Glomerular visceral epithelial cell (primary cell): ENCODE results near the gene TRMT44.

Experiments used
- DNase-seq: peaks from one replicate; pipeline ENCODE4 v3.0.0-alpha.2; 2016; ENCODE audit errors: extremely low spot score

Gene TRMT44, protein sequence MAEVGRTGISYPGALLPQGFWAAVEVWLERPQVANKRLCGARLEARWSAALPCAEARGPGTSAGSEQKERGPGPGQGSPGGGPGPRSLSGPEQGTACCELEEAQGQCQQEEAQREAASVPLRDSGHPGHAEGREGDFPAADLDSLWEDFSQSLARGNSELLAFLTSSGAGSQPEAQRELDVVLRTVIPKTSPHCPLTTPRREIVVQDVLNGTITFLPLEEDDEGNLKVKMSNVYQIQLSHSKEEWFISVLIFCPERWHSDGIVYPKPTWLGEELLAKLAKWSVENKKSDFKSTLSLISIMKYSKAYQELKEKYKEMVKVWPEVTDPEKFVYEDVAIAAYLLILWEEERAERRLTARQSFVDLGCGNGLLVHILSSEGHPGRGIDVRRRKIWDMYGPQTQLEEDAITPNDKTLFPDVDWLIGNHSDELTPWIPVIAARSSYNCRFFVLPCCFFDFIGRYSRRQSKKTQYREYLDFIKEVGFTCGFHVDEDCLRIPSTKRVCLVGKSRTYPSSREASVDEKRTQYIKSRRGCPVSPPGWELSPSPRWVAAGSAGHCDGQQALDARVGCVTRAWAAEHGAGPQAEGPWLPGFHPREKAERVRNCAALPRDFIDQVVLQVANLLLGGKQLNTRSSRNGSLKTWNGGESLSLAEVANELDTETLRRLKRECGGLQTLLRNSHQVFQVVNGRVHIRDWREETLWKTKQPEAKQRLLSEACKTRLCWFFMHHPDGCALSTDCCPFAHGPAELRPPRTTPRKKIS

DNA sequence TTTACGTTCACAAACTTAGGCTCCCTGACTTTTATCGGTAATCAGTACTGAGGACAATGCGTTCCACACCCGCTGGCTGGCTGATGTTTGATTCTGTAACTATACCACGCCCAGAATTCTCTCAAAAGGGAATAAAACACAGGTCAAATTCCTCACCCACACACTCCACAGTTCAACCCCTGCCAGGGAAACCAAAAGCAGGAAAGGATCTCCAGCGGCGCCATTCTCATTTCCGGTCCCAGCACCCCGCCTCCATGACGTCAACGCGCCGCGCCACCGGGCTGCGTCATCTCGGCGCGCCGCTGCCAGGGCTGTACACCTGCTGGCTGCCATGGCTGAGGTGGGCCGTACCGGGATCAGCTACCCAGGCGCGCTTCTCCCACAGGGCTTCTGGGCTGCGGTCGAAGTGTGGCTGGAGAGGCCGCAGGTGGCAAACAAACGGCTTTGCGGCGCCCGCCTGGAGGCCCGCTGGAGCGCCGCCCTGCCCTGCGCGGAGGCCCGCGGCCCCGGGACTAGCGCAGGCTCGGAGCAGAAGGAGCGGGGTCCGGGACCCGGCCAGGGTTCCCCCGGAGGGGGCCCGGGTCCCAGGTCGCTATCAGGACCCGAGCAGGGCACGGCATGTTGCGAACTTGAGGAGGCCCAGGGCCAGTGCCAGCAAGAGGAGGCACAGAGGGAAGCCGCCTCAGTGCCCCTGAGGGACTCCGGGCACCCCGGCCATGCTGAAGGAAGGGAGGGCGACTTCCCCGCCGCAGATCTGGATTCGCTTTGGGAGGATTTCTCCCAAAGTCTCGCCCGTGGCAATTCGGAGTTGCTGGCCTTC is at the start of gene TRMT44, which contains the start of gene ACOX3:
TSS of gene TRMT44 (plus strand) at position 286 of the 820 bp plus-strand sequence. CDS start at position 332, 46 bp downstream.
TSS of gene ACOX3 (minus strand) at position 232 of the 820 bp plus-strand sequence. CDS start 24,202 bp downstream, outside the sequence.
- DNase-seq, result peak; percentile 90

DNA sequence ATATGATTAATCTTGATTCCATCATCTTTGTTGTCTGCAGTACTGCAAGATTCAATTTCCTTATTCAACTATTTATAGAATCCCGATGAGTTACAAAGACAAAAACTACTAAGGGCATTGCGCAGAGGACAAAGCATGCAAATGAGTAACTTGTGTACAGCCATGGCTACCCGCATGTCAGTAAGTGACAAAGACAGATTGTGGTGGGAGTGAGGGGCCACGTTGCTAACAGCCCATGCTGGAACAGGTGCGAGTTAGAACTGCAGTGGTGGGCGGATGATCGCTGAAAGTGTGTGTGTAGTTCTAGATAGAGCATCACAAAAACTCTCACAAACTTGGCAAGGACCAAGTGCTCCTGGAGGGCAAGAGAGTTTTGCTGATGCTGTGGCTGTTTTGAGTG is 49.5 kb upstream of the TRMT44 start:
- no peak for DNase-seq

DNA sequence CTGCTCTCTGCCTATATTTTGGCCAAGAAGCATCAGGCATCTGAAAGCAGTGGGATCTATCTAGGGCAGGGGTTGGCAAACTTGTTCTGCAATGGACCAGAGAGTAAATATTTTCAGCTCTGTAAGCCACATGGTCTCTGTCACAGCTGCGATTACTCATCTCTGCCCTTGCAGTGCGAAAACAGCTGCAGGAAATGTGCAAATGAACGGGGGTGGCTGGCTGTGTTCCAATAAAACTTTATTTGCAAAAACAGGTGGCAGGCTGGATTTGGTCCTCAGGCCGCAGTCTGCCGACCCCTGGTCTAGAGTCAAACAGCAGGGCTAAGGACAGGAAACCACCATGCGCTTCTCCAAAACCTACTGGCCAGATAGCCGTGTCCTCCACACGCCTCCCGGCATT is 48.6 kb upstream of the TRMT44 start:
- peak; percentile 62 for DNase-seq

DNA sequence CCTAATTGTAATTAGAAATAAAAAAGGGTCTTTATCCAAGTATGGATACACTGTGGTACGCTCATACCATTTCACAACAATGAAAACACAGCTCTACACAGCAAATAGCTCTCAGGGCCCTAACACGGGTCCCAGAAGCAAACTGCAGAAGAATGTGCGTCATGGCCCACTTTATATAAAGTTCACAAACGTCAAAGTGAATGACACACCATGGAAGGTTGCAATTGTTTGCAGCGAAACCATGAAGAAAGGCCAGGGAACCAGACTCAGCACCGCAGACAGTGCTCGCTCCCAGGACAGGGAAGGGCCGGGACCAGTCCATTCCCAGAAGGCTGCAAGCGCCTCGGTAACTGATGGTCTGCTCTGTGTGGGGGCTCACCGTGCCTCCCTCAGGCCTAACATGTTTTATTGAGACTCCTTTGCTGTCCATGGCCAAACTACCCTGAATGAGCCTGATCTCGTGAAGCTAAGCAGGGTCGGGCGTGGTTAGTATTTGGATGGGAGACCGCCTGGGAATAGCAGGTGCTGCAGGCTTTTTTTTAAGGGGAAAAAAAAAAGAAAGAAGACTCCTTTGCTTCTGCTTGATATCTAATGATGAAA is 47.9 kb upstream of the TRMT44 start:
- DNase-seq, result no peak

DNA sequence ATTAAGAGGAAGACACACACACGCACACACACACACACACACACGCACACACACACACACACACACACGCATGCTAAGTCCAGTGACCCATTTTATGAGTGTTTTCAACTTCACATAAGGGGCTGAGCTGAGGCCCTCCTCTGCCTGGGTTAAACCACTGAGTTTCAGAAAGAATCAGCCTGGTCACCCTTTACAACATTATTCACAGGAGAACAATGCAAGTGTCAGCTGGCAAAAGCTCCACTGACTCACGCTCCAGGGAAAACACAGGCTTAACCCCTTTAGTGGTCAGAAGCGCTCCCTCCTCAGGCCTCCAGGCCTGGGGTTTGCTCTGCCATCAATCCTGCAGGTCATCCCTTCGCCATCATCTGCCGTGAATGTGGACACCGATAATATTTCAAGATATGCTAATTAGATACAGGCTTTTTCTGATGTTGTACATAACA is 47.0 kb upstream of the TRMT44 start:
- peak; percentile 95 for DNase-seq

DNA sequence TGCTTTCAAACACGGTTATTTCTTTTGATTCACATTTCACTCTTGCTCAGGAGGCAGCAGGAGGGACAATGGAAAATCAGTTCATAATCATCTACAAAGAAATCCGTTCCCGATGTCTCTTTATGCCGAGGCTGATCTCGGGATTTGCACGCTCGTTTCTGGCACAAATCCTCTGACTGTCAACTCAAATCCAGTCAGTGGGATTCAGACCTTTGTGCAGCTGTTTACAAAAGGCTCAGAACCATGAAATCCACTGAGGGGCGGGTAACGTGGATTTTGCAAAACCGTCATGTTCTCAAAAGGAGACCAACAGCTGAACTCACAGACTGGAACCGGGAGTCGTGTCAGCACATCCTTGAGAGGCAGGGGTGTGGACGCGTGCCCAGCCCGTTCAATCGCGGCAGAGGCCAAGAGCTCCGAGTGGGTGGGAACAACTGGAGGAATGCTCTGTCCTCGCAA is 46.5 kb upstream of the TRMT44 start:
- peak; percentile 68 for DNase-seq

DNA sequence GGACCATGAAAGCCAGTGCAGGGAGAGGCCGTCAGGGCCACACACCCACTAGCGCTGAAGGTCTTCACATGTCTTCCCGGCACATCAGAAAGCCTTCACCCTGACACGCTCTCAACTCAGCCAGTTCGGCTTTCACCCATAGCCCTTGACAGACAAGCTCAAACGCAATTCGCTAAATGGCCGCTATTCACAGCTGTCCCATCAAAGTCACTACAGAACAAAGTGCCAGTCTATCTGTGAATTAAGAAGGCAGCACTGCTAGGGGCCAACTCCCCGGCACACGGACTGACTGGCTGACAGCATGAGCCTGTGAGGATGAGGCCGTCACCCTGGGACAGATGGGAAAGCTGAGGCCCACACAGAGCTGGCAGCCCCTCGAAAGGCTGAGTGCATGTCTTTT is 45.8 kb upstream of the TRMT44 start:
- no peak for DNase-seq

DNA sequence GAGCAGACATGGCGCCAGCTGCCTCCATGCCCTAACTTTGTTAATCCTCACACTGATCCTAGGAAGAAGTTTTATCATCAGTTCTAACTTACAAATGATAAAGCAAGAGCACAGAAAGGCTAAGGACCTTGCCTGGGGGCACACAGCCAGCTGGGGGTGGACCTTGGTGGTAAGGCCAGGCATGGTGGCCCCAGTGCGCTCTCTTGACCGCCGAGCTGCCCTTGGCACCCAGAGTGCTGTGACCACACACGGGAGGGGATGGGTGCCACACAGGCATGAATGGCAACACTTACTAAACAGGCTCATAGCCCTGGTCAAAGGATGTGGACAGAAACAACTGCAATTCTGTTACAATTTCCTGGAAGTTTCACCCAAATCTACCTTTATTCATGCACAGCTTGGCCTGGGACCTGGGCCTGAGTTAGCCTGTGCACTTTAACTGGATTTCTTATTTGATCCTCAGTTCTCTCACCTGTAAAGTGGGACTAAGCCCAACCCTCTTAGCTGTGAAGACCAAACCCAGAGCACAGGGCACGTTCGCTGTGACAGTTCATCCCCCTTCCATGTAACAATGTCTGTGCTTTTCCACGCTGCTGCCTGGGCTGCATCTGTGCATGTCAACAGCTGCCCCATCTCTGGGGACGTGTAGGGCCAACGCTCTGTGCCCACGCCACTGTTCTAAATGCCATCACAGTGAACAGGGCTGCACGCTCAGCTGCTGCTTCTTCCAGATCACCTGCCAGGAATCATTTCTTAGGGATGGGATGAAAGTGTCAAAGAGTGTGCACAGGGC is 44.9 kb upstream of the TRMT44 start:
- DNase-seq, result no peak

DNA sequence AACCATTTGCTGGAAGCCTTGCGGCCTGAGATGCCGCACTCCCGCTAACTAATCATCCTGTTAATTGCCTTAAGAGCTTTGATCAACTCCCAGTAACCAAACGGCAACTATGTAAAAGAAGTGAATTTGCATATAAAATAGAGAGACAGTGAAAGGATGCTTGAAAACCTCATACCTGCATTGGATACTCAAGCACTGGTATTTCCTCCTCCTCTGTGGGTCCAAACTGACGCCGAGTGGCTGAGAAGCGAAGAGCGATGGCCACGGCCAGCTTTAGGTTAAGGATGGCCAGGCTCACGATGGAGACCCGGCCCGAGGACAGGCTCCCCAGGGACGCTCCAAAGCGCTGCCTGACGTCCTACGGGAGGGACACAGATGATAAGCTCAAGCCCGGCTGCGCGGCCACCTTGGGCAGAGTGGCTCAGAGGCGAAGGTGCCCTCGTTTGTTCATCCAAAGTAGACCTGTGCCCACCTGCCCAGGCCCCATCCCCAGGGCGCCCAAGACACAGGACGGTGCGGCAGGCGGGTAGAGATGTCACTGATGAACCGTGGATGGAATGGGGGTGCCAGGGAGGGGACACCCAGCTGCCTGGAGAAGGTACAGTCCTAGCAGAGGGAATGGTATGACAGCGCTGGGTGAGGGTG is 43.7 kb upstream of the TRMT44 start:
- no peak for DNase-seq

DNA sequence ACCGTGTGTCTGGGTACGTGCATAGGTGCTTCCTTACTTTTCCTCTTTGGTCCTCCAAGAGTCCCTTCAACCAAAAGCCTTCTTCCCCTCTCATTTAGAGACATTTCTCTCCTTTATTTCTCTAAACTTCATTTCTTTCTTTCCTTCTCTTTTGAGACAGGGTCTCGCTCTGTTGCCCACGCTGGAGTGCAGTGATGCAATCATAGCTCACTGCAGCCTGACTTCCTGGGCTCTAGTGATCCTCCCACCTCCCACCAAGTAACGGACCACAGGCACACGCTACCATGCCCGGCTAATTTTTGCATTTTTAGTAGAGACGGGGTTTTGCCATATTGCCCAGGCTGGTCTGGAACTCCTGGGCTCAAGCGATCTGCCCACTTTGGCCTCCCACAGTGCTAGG is 42.2 kb upstream of the TRMT44 start:
- DNase-seq, result no peak

DNA sequence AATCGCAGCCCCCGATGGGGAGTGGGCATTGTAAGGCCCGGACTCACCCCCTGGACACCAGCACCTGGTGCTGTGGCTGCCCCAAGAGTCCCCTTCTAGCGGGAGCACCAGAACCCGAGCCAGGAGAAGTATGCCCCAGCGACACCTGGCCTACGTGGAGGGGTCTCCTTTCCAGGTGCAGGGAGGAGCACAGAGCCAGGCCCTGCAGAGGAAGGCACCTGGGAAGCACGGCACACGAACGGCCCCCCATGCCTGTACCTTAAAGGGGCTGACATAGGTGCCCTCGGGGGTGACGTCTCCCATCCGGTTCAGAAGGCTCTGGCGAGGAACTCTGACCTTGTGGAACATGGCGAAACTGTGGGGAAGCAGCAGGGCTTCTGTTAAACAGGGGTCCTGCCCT is 41.3 kb upstream of the TRMT44 start:
- no peak for DNase-seq

DNA sequence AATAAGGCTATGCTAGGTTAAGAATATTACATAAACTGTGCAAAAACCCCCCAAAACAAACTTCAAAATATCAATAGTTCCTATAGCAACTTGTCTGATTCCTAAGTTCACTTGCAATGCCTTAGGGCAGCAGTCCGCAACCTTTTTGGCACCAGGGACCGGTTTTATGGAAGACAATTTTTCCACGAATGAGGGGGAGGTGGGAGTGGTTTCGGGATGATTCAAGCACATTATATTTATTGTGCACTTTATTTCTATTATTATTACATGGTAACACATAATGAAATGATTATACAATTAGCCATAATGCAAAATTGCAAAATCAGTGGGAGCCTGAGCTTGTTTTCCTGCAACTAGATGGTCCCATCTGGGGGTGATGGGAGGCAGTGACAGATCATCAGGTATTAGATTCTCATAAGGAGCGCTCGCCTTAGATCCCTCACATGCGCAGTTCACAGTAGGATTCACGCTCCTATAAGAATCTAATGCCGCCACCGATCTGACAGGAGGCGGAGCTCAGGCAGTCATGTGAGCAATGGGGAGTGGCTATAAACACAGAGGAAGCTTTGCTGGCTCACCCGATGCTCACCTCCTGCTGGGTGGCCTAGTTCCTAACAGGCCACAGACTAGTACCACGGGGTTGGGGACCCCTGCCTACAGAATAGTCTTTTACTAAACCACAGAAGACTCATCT is 39.8 kb upstream of the TRMT44 start:
- DNase-seq, result no peak

DNA sequence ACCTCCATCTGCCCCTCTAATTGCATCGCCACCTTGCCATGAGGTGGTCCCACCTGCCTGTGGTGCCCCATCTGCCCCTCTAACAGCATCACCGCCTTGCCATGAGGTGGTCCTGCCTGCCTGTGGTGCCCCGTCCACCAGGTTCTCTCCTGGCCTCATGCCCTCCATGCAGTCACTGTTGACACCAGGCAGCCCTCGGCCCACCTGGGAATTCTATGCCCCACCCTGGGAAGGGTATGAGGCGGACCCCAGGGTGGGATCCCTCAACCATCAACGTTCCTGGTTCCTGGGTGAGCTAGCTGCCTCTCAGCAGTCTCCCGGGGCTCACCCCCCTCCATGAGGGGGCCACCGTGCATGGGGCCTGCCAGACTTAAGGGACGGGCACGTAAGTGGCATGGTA is 38.9 kb upstream of the TRMT44 start:
- DNase-seq, result no peak

DNA sequence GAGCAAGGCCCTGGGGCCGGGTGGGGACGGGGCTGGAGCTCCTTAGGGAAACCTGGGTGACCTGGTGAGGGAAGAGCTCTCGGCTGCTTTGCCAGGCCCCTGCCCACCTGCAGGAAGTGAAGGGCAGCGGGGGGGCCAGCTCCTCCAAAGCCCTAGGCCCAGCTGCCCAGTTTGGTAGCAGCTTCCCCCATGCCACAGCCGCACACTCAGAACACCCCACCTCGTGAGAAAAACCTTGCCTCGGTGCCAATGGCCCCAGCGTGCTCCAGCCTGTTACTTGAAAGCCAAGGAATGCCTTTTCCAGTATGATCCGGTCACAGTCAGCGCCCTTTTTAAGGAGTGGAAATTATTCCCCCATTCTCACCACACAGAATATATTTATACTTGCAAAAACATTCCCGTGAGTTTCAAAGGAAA is 38.4 kb upstream of the TRMT44 start:
- DNase-seq, result no peak

DNA sequence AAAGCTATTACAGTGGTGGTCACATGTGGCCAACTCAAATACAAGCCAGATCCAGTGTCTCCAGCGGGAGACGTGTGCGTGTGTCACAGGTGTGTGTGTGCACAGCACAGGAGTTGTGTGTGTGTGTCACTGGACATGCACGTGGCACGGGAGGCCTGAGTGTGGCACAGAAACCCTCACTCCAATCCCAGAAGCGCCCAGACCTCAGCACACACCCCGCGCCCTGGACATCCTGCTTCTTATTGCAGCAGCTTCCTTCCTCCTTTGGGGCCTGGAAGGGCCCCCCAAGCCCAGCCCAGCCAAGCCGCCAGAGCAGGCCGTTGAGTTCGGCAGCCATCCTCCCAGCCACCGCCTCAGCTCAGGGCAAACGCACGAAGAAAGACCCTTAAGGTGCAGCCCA is 37.9 kb upstream of the TRMT44 start:
- DNase-seq, result no peak

DNA sequence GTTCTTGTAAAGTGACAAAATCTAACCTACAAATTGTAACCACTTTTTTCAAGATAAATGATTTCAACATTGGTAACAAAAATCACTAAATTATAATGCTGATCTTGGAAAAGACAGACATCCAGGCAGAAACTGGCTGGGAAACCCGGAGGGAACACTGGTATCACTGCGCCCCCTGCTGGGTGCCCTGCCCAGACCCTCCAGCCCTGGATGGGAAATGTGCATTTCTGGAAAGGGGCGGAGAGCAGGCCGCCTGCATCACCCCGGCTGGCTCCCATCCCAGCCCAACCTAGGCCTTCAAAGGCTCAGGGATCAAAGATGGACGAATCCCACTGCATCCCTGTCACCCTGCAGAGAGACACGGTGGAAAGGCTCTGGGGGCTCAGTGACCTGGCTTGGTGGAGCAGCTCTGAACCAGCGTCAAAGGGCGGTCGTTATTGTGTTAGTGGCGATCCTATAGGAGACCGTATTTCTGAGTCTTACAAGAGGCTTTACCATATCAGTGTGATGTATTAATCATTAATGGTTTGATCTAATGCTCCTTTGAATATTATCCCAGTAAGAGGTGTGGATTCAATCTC is 37.3 kb upstream of the TRMT44 start:
- DNase-seq, result peak; percentile 80

DNA sequence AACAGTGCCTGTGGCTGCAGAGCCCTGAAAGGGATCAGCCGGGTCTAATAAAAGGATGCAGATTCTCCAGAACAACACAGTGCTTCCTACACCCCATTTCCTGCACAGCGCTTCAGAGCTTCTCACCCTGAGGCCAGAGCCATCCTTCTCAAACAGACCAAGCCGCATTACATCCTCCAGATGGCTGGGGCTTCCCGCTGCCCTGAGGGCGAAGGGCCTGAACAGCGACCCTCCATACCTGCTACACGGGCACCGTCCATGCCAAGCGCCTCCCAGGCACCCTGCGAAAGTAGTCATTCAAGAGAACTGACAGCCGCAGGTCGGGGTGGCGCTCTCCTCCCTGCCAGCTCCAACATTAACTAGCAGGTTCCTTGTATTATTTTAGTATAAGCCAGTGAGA is 36.6 kb upstream of the TRMT44 start:
- no peak for DNase-seq

DNA sequence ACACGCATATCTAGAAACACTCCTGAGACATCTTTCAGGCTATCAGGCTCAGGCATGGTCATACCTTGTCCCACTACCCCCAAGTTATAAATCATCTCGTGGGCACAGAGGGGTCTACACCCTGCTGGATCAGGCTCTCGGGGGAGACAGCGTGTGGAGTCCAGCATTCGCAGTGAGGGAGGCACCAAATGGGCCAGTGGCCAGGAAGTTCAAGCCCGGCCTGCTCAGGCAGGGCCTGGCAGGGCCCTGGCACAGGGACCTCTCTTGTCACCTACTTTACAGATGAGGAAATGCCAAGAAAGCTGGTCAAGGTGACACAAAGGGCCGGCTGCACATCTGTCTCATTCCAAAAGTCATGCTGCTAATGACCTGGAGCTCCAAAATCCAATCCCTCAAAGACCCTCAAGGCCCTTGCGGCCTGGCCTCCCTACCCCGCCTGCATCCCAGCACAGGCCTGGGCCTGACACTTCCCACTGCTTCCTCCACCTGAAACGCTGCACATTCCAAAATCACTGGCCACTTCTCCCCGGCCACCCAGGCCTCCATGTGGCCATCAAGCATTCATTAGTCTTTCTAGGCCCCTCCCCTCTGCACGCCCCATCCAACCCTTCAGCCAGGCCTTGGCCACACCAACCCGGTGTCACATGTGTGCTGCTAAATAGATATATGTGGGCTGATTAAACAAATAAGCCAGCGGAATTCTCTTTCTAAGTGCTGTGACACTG is 35.6 kb upstream of the TRMT44 start:
- no peak for DNase-seq

DNA sequence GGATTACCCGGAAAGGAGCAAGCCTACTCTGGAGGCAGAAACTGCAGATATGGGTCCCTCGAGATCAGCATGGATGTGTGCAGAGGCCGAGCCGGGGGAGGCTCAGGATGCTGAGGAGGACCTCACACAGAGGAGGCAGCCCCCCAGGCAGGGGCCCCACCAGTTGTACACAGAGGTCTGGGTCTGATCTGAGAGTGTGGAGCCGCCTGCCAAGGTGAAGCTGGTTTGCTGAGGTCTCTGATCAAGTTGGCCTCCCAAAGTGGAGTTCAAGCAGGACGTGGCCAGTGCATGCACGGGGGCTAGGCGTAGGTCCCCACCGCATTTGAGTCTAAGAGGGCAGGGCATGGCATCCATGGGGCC is 35.1 kb upstream of the TRMT44 start:
- no peak for DNase-seq
